LoVo (cell line): ENCODE results near the gene ZNF423.

Source experiments
- DNase-seq: peaks from one replicate; pipeline ENCODE4 v3.0.0-alpha.2; 2016; ENCODE audit warnings: low spot score

ZNF423 gene

GRCh38 chr16:49491771-49492761 lies 363.8 kb downstream of the ZNF423 start:
- DNase-seq, result peak; percentile 18

DNA sequence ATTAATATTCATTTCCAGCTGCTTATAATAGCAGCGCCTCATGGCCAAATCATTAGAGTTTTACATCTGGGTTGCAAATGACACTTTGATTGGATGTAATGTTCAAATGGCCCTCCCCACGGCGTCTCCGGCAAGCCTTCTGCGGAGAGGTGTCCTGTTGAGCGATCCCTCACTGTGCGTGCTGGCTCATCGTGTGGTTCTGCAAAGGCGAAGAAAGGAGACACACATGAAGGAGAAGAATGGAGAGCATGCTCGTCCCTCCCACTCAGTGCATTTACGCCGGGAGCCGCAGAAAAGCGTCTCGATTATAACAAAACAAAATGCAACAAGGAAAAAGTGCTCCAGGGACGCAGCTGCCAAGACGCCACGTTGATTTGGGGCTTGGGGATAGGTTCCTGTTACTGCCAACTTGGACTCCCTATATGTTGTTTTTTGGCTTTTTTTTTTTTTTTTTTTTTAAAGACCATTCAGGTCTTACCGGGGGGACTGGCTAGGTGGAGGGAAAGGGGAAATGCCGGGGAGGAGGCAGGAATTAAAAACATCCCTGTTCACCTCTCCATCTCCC lies 364.7 kb downstream of the ZNF423 start:
- DNase-seq, result no peak

DNA sequence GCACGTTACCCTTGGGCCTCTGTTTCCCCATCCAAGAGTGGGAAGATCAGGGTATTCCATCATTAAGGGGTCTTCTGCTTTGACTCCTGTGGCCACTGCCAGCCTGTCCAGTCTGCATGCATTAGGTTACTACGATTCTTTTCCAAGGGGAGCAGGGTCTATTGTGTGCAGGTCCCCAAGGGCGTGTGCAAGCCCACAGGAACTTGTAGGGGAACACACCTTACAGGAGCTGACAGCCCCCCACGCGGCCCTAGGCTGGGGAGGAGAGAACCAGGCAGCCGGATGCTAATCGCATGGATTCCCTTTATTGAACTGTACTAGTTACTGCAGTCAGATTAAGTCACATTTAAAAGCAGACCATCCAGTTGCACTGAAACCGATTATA lies 365.6 kb downstream of the ZNF423 start:
- no peak for DNase-seq

- no peak for DNase-seq
These were observed 366.1 kb downstream of the ZNF423 start for GRCh38 chr16:49489686-49490320.

DNA sequence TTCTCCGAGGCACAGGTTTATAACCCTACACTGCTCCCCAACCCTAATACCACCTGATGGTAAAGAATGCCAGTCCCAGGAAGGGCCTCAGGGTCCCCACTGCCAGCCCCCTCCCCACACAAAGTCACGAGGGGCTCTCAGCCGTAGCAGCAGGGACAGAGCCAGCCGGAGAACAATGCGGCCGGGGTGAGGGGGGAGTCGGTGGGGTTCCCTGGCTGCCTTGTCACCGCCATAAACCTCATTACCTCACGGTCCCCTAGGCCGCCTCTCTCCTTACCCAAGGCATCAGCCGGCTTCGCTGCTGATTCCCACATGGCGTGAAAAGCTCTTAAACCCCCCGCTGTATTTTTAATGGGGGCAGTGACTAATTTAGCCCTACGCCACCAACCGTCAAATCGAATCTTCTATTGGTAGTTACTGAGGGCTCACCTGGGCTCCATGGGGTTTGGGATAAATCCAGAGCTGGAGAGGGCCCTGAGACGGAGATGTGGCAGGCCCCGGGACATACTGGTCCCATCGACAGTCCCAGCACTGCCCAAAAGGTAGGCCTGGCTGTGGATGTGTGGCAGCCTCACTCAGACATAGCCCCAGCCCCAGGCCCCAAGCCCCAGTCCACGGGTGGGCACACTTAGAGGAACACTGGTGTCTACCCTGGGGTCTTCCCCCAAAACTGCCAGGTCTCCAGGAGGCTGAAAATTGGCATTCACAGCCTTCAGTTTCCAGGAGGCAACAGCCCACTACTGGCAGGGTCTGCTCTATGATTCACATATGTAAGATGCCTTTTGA lies 367.0 kb downstream of the ZNF423 start:
- DNase-seq, result no peak

- no peak for DNase-seq
These were observed 367.6 kb downstream of the ZNF423 start for GRCh38 chr16:49488336-49488735.

- DNase-seq, result no peak
These were observed 368.2 kb downstream of the ZNF423 start for GRCh38 chr16:49487746-49488145.

DNA sequence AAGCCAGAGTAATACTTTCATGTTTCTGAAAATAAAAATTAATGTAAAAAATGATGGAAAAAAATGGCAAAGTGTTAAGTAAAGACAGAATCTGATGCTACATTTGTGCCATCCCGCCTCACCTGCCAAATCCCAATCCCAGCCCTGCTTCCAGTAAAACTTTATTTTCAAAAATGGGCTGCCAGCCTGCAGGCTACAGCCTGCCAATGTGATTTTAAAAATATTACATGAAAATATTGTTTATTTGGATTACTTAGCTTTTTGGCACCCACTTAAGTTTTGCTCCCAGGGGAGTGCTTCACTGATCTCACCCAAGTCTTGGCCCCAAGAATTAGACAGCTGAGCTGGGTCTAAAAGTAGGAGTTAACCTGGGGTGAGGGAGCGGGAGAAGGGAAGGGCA lies 369.5 kb downstream of the ZNF423 start:
- no peak for DNase-seq

DNA sequence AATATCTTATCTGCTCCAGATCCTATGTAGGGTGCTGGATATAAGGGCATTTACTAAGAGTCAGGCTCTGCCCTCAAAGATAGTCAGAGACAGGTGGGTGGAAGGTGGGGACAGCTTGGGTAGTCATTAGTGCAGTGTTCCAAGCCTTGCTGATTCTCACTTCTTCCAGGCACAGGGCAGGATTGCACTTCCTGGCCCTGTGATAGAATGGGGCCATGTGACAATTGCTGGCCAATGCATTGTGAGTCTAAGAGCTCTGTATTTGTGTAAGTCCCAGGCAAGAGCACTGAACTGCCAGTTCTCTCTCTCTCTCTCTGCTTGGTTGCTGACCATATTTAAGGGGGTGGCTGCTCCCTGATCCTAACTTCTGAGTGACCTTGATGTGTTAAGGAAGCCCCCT lies 370.2 kb downstream of the ZNF423 start:
- DNase-seq, result no peak

GRCh38 chr16:49484936-49485335 lies 371.0 kb downstream of the ZNF423 start:
- DNase-seq, result no peak

DNA sequence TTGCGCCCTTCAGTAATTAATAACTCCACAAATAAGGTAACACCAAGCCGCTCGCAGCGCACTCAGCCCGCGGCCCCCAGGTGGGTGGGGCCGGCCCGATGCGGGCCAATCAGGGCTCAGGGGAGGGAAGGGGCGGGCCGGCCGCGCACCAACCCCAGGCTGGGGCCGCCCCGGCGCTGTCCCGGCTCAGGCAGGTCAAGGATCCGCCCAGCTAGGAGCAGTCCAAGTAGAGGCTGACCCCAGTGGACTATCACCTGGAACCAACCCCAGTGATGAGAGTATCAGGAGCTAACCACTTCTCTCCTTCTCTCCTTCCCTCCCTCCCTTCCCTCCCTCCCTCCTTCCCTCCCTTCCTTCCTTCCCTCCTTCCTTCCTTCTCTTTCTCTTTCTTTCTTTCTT lies 371.5 kb downstream of the ZNF423 start:
- peak; percentile 5 for DNase-seq

DNA sequence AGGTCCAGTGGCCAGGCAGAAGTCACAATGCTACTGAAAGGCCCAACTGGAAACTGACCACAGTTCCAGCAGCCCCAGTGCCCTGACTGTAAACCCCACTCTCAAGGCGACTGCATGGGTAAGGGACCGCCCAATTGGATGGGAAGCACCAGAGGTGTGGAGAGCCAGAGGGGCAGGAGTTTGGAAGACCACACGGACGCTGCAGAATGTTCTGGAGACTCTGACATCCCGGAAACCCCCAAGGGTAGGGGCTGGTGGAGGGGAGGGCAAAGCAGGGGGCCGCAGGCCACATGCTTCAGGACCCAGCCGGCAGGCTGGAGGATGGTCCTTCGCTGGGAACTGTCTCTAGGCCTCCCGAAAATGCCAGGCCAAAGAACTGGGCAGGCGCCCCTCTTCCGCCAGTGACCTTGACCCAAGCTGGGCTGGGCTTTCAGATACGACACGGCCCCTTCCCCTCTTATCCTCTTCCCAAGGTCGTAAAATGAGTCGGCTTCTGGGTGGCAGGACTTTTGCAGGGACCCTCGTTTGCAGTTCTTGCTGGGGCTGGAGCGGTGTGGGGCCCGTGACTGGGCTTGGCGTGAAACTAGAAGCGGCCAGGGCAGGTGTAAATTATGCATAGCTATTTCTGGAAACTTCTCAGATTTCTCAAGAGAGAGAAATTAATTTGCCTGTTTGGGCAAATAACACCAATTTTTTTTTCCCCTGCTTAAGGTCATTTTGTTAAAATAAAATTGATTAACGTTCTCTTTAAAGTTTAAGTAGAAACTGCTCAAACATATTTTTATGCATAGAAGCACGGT lies 372.1 kb downstream of the ZNF423 start:
- no peak for DNase-seq

GRCh38 chr16:49483251-49483650 lies 372.7 kb downstream of the ZNF423 start:
- DNase-seq, result no peak

DNA sequence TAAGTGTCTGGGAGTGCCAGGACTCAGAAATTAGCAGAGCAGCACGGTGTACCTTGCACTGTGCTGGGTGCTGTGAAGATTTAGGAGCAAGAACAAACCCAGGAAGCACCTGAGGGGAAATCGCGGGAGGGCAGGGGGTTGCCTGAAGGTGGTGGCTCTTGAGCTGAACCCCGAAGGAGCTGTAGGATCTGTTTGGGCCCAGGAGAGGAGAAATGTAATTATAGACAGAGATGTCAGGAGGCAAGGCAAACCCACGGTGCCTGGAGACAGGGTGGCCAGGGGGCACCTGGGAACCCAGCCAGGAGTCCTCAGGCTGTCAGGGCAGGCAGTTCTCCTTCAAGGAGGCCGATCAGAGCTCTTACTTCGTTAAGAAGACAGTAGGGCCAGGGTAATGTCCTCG lies 373.2 kb downstream of the ZNF423 start:
- DNase-seq, result no peak

DNA sequence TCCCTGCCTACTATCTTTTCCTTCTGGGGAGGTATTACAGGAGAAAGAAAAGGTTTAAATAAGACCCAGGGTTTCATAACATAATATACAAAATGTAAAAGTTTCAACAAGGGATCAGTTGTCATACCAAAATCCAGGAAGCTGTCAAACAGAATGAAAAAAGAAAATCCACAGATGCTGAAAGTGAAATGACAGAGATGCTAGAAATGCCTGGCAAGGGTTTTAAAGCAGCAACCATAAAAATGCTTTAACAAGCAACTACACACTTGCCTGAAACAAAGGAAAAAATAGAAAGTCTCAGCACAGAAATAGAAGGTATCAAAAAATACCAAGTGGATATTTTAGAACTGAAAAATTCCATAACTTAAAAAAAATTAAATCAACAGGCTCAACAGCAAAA lies 377.3 kb downstream of the ZNF423 start:
- no peak for DNase-seq

DNA sequence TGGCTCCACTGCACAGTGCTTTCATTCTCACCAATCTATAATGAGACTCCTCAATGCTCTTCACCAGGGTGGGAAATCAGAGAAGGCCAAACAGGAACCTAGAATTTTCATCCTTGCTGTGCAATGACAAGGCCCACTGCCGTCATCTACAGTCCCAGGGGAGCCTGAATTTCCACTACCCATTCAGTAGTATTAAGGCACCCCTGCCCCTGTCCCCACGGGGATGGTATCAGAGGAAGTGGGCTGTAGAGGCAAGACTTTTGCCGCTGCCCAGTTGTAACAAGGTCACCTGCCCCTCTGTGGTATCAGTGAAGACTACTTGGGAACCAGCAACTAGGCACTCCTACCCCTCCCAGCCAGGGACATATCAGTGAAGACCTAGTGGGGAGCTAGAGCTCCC lies 377.8 kb downstream of the ZNF423 start:
- DNase-seq, result no peak

DNA sequence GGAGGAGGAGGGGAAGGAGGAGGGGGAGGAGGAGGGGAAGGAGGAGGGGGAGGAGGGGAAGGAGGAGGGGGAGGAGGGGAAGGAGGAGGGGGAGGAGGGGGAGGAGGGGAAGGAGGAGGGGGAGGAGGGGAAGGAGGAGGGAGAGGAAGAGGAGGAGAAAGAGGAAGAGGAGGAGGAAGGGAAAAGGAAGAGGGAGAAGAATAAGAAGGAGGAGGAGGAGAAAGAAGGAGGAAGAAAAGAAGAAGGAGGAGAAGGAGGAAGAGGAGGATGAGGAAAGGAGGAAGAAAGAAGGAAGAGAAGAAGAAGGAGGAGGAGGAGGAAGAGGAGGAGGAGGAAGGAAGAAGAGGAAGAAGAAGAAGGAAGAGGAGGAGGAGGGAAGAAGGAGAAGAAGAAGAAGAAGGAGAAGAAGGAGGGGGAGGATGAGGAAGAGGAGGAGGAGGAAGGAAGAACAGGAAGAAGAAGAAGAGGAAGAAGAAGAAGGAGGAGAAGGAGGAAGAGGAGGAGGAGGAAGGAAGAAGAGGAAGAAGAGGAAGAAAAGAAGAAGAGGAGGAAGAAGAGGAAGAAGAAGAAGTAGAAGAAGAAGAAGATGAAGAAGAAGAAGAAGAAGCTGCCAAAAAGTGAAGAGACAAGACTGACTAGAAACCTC lies 378.5 kb downstream of the ZNF423 start:
- no peak for DNase-seq

- DNase-seq, result no peak
These were observed 381.2 kb downstream of the ZNF423 start for GRCh38 chr16:49474741-49475140.

DNA sequence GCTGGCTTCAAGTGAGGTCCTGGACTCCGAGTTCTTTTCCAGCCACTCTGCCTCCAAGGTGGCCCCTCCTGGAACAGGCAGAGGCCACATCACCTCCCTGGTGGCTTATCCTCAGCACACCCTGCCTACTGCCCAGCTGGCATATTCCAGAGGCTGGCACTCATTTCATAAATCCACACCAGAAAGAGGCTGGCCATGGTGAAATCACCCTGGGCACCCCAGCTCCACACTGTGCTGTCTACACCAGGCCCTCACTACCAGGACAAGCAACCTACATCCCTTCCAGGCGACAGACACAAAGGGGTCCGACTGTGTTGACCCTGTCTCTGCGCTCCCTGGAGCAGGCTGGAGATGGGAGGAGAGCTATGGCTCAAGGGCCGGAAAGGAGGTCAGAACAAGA lies 382.1 kb downstream of the ZNF423 start:
- no peak for DNase-seq

DNA sequence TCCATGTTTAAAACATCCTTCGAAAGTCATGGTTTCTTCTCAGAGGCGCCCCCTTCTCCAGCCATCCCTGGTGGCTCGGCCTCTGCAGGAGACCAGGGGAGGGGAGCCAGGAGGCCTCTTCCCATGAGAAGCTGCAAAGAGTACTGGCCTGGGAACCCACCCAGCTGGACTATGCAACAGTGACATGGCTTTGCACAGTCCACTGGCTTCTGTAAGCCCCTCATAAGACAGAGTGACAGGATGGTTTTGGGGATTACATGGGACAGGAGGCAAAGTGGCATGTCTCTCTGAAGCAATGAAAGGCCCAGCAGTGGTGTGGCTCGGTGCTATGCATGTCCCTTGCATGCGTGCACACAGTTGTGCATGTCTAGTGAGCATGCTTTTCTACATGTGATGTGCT lies 382.8 kb downstream of the ZNF423 start:
- no peak for DNase-seq

DNA sequence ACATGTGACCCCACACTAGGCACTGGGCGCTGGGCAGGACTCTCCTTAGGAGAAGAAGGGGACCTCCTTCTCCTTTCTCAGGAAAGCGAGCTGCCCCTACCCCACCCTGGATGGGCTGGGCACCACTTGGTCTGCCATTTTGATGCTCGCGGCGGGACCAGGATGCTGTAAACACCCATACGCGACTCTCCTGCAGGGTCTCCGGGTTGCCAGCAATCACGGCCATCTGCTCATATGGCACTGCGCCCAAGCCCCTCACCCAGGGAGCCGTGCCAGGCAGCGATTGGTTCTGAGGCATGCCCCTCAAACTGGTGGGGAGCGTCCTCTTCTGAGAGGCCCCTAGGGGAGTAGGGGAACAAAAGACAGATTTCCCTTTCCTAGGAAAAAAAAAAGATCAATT lies 383.3 kb downstream of the ZNF423 start:
- no peak for DNase-seq
